HepG2 (cell line): ENCODE measurements around the gene SERINC5. TPM values are rescaled to one million over a fixed set of nuclear protein-coding genes. Genes with fewer than 3 reads are reported as not detected.
A peak's percentile ranks its signal among the peaks of the same experiment; 100 is the strongest.

Source experiments
- ELF4 ChIP-seq: sonication (generic); formaldehyde crosslinking; IDR thresholded peaks from 2 replicates; pipeline ENCODE4 v1.5.0; 2020; ENCODE audit warnings: missing genetic modification reagents, mild to moderate bottlenecking, moderate library complexity, borderline replicate concordance
- FIP1L1 ChIP-seq: fragments of 200-400 bp; formaldehyde crosslinking; IDR thresholded peaks from 2 replicates; pipeline ENCODE4 v1.6.1; 2018; ENCODE audit warnings: low read depth, mild to moderate bottlenecking, low read length, moderate library complexity, borderline replicate concordance; ENCODE audit not compliant: insufficient read depth
- GPN1 ChIP-seq: sonication (generic); formaldehyde crosslinking; IDR thresholded peaks from 2 replicates; pipeline ENCODE4 v1.5.1; 2020; ENCODE audit warnings: missing genetic modification reagents, borderline replicate concordance
- HMG20B ChIP-seq: conservative IDR thresholded peaks from 2 replicates; pipeline ENCODE4 v1.6.1; 2016; ENCODE audit warnings: missing genetic modification reagents, missing compliant biosample characterization
- HMGXB3 ChIP-seq: sonication (generic); formaldehyde crosslinking; IDR thresholded peaks from 2 replicates; pipeline ENCODE4 v1.4.0; 2020; ENCODE audit warnings: missing genetic modification reagents, borderline replicate concordance
- HMGXB4 ChIP-seq, 2 experiments: sonication (generic) in 1 of 2; formaldehyde crosslinking in 1 of 2; IDR thresholded peaks; 2 replicates each; pipeline versions ENCODE4 v1.4.0 to v1.6.1; 2018 to 2020; ENCODE audit warnings: missing genetic modification reagents in 2 of 2, borderline replicate concordance in 1 of 2, low read depth in 1 of 2, mild to moderate bottlenecking in 1 of 2, missing biosample characterization in 1 of 2
- MLXIP ChIP-seq: sonication (generic); formaldehyde crosslinking; IDR thresholded peaks from 2 replicates; pipeline ENCODE4 v1.9.0; 2021; ENCODE audit warnings: missing genetic modification reagents, borderline replicate concordance
- NCOA5 ChIP-seq: sonication (generic); formaldehyde crosslinking; IDR thresholded peaks from 2 replicates; pipeline ENCODE4 v1.4.0; 2020; ENCODE audit warnings: missing genetic modification reagents
- PITX1 ChIP-seq: sonication (generic); formaldehyde crosslinking; IDR thresholded peaks from 2 replicates; pipeline ENCODE4 v1.5.1; 2020; ENCODE audit warnings: mild to moderate bottlenecking, missing genetic modification reagents
- PRDM4 ChIP-seq: sonication (generic); formaldehyde crosslinking; IDR thresholded peaks from 2 replicates; pipeline ENCODE4 v1.9.0; 2021; ENCODE audit warnings: missing genetic modification reagents, borderline replicate concordance
- RAD21 ChIP-seq: fragments of 450-650 bp; formaldehyde crosslinking; IDR thresholded peaks from 2 replicates; pipeline ENCODE4 v1.5.0; 2020; ENCODE audit warnings: mild to moderate bottlenecking
- STAG1 ChIP-seq: sonication (generic); formaldehyde crosslinking; IDR thresholded peaks from 2 replicates; pipeline ENCODE4 v1.4.0; 2020; ENCODE audit warnings: missing genetic modification reagents
- ZBTB44 ChIP-seq: sonication (generic); formaldehyde crosslinking; IDR thresholded peaks from 2 replicates; pipeline ENCODE4 v1.4.0; 2020; ENCODE audit warnings: missing genetic modification reagents
- ZNF597 ChIP-seq: sonication (generic); formaldehyde crosslinking; IDR thresholded peaks from 2 replicates; pipeline ENCODE4 v1.5.0; 2020; ENCODE audit warnings: missing genetic modification reagents
- polyA plus RNA-seq, 8 experiments: library from polyadenylated mRNA; depleted of rRNA in 3 of 8; stranded (reverse) in 7 of 8; unstranded in 1 of 8; fragments of >200 nt; fragmentation: Illumina TruSeq in 4 of 8; extraction: Trizol in 4 of 8; gene quantifications; 2 replicates each; pipeline versions ENCODE4 v1.2.1 to v1.2.3, GENCODE V29; 2011 to 2016; ENCODE audit warnings: low read depth in 4 of 8, missing spikeins in 1 of 8, mixed read lengths in 1 of 8; ENCODE audit not compliant: insufficient read depth in 1 of 8
- total RNA-seq, 5 experiments: library from RNA; depleted of rRNA; stranded (reverse); fragments of >200 nt; fragmentation: Illumina TruSeq; extraction: Trizol; gene quantifications; 2 replicates each; pipeline ENCODE4 v1.2.3, GENCODE V29; 2016; ENCODE audit warnings: low read depth in 1 of 5

SERINC5 gene
- total and polyA plus RNA-seq, 2 of the 13 experiments (the other 11 are each of a cell fraction or from before 2014, with no cell fraction given) = 17.3 to 22.8 TPM

GRCh38 chr5:80275347-80275746 is 19.5 kb upstream of the SERINC5 start (continued):
- TF ChIP-seq ZNF597 (CRISPR knock-in tag) (no peak), RAD21 (CRISPR knock-in tag) (peak; percentile 65), STAG1 (peak; percentile 94), HMG20B (CRISPR knock-in tag) (no peak), ZBTB44 (CRISPR knock-in tag) (no peak), HMGXB4 (CRISPR knock-in tag; IDR thresholded peaks at IDR 0.05; ENCODE audit: borderline replicate concordance in 1 of 2, low read depth in 1 of 2) (no peak), PITX1 (CRISPR knock-in tag) (no peak), HMGXB3 (no peak), PRDM4 (CRISPR knock-in tag) (no peak), FIP1L1 (no peak), MLXIP (no peak), ELF4 (no peak), NCOA5 (CRISPR knock-in tag) (no peak), GPN1 (no peak)
